ENCODE measurements around the gene FSTL4.

FSTL4 gene

GRCh38 chr5:133241179-133242092 is 370.9 kb downstream of the FSTL4 start:
- FAIRE-seq = no peak
- no peak for TF ChIP-seq CTCF (IDR thresholded peaks at IDR 0.05; ENCODE audit: insufficient read depth, missing control alignments)

GRCh38 chr5:133240425-133241091 is 371.8 kb downstream of the FSTL4 start:
- FAIRE-seq (no peak), DNase-seq (ENCODE audit: insufficient read length, low spot score) (no peak)
- TF ChIP-seq CTCF (IDR thresholded peaks at IDR 0.05; ENCODE audit: insufficient read depth, missing control alignments) = no peak

More at GRCh38 chr5:133241179-133242092, 370.9 kb downstream of the FSTL4 start:
- no peak for DNase-seq (ENCODE audit: insufficient read length, low spot score)

GRCh38 chr5:133238426-133239205 is 373.7 kb downstream of the FSTL4 start:
- DNase-seq (ENCODE audit: insufficient read length, low spot score) (no peak), FAIRE-seq (no peak)
- TF ChIP-seq CTCF (IDR thresholded peaks at IDR 0.05; ENCODE audit: insufficient read depth, missing control alignments) = no peak

- TF ChIP-seq CTCF (IDR thresholded peaks at IDR 0.05; ENCODE audit: insufficient read depth, missing control alignments) = no peak
- FAIRE-seq (no peak), DNase-seq (ENCODE audit: insufficient read length, low spot score) (no peak)
Observed at GRCh38 chr5:133236976-133237375, 375.4 kb downstream of the FSTL4 start.

GRCh38 chr5:133236541-133236951 is 375.8 kb downstream of the FSTL4 start:
- no peak for TF ChIP-seq CTCF (IDR thresholded peaks at IDR 0.05; ENCODE audit: insufficient read depth, missing control alignments)
- no peak for DNase-seq (ENCODE audit: insufficient read length, low spot score)
- FAIRE-seq = no peak

- no peak for TF ChIP-seq CTCF (IDR thresholded peaks at IDR 0.05; ENCODE audit: insufficient read depth, missing control alignments)
- FAIRE-seq = no peak
Observed at GRCh38 chr5:133235696-133236426, 376.5 kb downstream of the FSTL4 start.

More at GRCh38 chr5:133235696-133236426, 376.5 kb downstream of the FSTL4 start:
- no peak for DNase-seq (ENCODE audit: insufficient read length, low spot score)

All from D721Med (cell line).